DND-41 (cell line): Measurements from ENCODE around the gene CAPN5.

Experiments used
- CTCF ChIP-seq: IDR thresholded peaks from 2 replicates; pipeline ENCODE4 v1.5.1; 2012; ENCODE audit warnings: borderline replicate concordance, low read length, moderate library complexity, mild to moderate bottlenecking; ENCODE audit not compliant: poor library complexity, severe bottlenecking; ENCODE audit errors: extremely low read depth
- EZH2 ChIP-seq: IDR thresholded peaks from 3 replicates; pipeline ENCODE4 v1.6.1; 2012; ENCODE audit warnings: borderline replicate concordance, low read depth, mild to moderate bottlenecking, moderate library complexity, low read length, inconsistent platforms; ENCODE audit not compliant: severe bottlenecking

DNA sequence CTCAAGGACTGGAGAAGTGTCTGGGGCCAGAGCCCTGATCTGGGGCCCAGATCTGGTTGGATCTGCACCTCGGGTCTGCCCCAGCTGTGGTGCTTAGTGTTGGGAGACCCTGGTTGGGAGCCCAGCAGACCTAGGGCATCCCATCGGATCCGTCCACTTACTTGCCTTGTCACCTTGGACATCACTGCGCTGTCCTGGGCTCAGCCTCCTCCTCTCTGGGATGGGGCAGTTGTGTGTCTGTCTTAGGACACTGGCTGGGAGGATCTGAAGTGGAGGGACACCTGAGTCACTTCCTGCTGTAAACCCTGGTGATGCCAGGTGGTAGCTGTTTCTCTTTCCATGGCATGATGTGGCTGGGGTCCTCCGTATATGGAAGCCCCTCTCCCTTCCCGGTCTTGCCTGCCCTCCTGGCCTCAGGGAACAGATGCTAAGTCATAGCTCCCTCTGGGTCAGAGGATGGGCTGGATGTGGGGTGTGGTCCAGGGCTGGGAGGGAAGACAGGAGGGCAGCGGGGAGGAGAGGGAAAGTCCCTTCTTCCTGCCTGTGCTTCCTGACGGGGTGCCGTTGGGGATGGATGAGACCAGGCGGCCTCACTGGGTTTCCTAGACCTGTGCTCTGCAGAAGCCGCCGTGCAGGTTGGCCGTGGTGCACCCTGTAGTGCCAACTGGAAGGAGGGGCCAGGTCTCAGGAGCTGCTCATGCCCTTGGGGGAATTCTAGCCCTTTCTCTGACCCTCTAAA lies 23.8 kb downstream of the CAPN5 start:
- TF ChIP-seq CTCF = no peak
- TF ChIP-seq EZH2 = no peak
